Mucosa of stomach (tissue), 1 donor: ENCODE results near the gene GABRB2.
"Not testable (repeated sequence)": the region's sequence is repeated elsewhere in the genome, so short reads cannot be mapped to it uniquely, and the experiment has no call there.

Experiments
- H3K27me3 ChIP-seq: one replicate; pipeline ENCODE4 v1.7.0; 2013; ENCODE audit warnings: mild to moderate bottlenecking, low read length; ENCODE audit not compliant: control insufficient read depth, insufficient read depth
- H3K36me3 ChIP-seq: one replicate; pipeline ENCODE4 v1.7.0; 2013; ENCODE audit warnings: low read length; ENCODE audit not compliant: control insufficient read depth, insufficient read depth
- H3K4me1 ChIP-seq: one replicate; pipeline ENCODE4 v1.7.0; 2013; ENCODE audit warnings: mild to moderate bottlenecking, low read length; ENCODE audit not compliant: control insufficient read depth, insufficient read depth
- H3K4me3 ChIP-seq: one replicate; pipeline ENCODE4 v1.7.0; 2013; ENCODE audit warnings: low read length
- H3K9ac ChIP-seq: one replicate; pipeline ENCODE4 v1.7.0; 2013; ENCODE audit warnings: mild to moderate bottlenecking, low read length, moderate library complexity
- H3K9me3 ChIP-seq: one replicate; pipeline ENCODE4 v1.7.0; 2013; ENCODE audit warnings: mild to moderate bottlenecking, low read length, moderate library complexity; ENCODE audit not compliant: control insufficient read depth
- donor health status: Pancreatic carcinoma.

Gene GABRB2

GRCh38 chr5:161545344-161546094, 1.0 kb downstream of the GABRB2 start:
- Histone ChIP-seq H3K4me3 (no peak overlapping the region), H3K36me3 (no peaks in the 10 kb centered on the region), H3K27me3 (peaks cover 35% of the 10 kb centered on the region), H3K9me3 (no peaks in the 10 kb centered on the region), H3K9ac (no peak overlapping the region), H3K4me1 (peaks cover 14% of the 10 kb centered on the region)

GRCh38 chr5:161544350-161544765, 2.2 kb downstream of the GABRB2 start:
- Histone ChIP-seq H3K27me3 (peaks cover 32% of the 10 kb centered on the region), H3K9ac (no peak overlapping the region), H3K36me3 (no peaks in the 10 kb centered on the region), H3K4me3 (no peak overlapping the region), H3K9me3 (no peaks in the 10 kb centered on the region), H3K4me1 (peaks cover 14% of the 10 kb centered on the region)

- no peak overlapping the region for H3K4me3 ChIP-seq
- no peaks in the 10 kb centered on the region for H3K27me3 ChIP-seq
- no peak overlapping the region for H3K9ac ChIP-seq
- H3K4me1 ChIP-seq = no peaks in the 10 kb centered on the region
- H3K9me3 ChIP-seq = no peaks in the 10 kb centered on the region
- no peaks in the 10 kb centered on the region for H3K36me3 ChIP-seq
Observed at GRCh38 chr5:161539016-161539415, 7.5 kb downstream of the GABRB2 start.

- H3K9me3 ChIP-seq = no peaks in the 10 kb centered on the region
- H3K4me1 ChIP-seq = no peaks in the 10 kb centered on the region
- H3K27me3 ChIP-seq = no peaks in the 10 kb centered on the region
- no peaks in the 10 kb centered on the region for H3K36me3 ChIP-seq
- H3K4me3 ChIP-seq = no peak overlapping the region
- H3K9ac ChIP-seq = no peak overlapping the region
Observed at GRCh38 chr5:161535762-161536161, 10.8 kb downstream of the GABRB2 start.

- Histone ChIP-seq H3K36me3 (no peaks in the 10 kb centered on the region), H3K9ac (no peak overlapping the region), H3K4me3 (no peak overlapping the region), H3K4me1 (no peaks in the 10 kb centered on the region), H3K9me3 (no peaks in the 10 kb centered on the region), H3K27me3 (no peaks in the 10 kb centered on the region)
Observed at GRCh38 chr5:161530700-161531099, 15.8 kb downstream of the GABRB2 start.

GRCh38 chr5:161513942-161514341, 32.6 kb downstream of the GABRB2 start:
- H3K9me3 ChIP-seq = no peaks in the 10 kb centered on the region
- no peaks in the 10 kb centered on the region for H3K36me3 ChIP-seq
- no peaks in the 10 kb centered on the region for H3K4me1 ChIP-seq
- H3K27me3 ChIP-seq = no peaks in the 10 kb centered on the region
- no peak overlapping the region for H3K4me3 ChIP-seq
- no peak overlapping the region for H3K9ac ChIP-seq

- no peak overlapping the region for H3K9ac ChIP-seq
- no peaks in the 10 kb centered on the region for H3K36me3 ChIP-seq
- no peaks in the 10 kb centered on the region for H3K27me3 ChIP-seq
- H3K4me3 ChIP-seq = no peak overlapping the region
- no peaks in the 10 kb centered on the region for H3K4me1 ChIP-seq
- H3K9me3 ChIP-seq = no peaks in the 10 kb centered on the region
Observed at GRCh38 chr5:161507591-161507990, 38.9 kb downstream of the GABRB2 start.

- H3K36me3 ChIP-seq, H3K9ac ChIP-seq, H3K9me3 ChIP-seq, H3K4me3 ChIP-seq, H3K4me1 ChIP-seq, H3K27me3 ChIP-seq: not testable (repeated sequence)
Observed at GRCh38 chr5:161505160-161505559, 41.4 kb downstream of the GABRB2 start.

- Histone ChIP-seq H3K27me3 (no peaks in the 10 kb centered on the region), H3K36me3 (no peaks in the 10 kb centered on the region)
Observed at GRCh38 chr5:161498531-161498930, 48.0 kb downstream of the GABRB2 start.

GRCh38 chr5:161483721-161484120, 62.8 kb downstream of the GABRB2 start:
- no peaks in the 10 kb centered on the region for H3K36me3 ChIP-seq
- H3K4me3 ChIP-seq = no peak overlapping the region
- H3K9me3 ChIP-seq = no peaks in the 10 kb centered on the region
- H3K27me3 ChIP-seq = no peaks in the 10 kb centered on the region
- H3K4me1 ChIP-seq = no peaks in the 10 kb centered on the region
- no peak overlapping the region for H3K9ac ChIP-seq

More at GRCh38 chr5:161498531-161498930, 48.0 kb downstream of the GABRB2 start:
- Histone ChIP-seq H3K4me1 (no peaks in the 10 kb centered on the region), H3K9me3 (no peaks in the 10 kb centered on the region), H3K9ac (no peak overlapping the region), H3K4me3 (no peak overlapping the region)

GRCh38 chr5:161481922-161482321, 64.6 kb downstream of the GABRB2 start:
- no peaks in the 10 kb centered on the region for H3K4me1 ChIP-seq
- no peaks in the 10 kb centered on the region for H3K36me3 ChIP-seq
- H3K9ac ChIP-seq = no peak overlapping the region
- no peaks in the 10 kb centered on the region for H3K27me3 ChIP-seq
- H3K4me3 ChIP-seq = no peak overlapping the region
- H3K9me3 ChIP-seq = no peaks in the 10 kb centered on the region

- Histone ChIP-seq H3K4me1 (no peaks in the 10 kb centered on the region), H3K9me3 (no peaks in the 10 kb centered on the region), H3K36me3 (no peaks in the 10 kb centered on the region), H3K27me3 (no peaks in the 10 kb centered on the region), H3K4me3 (no peak overlapping the region), H3K9ac (no peak overlapping the region)
Observed at GRCh38 chr5:161471211-161471950, 75.1 kb downstream of the GABRB2 start.
